NCI-H345 (cell line): ENCODE data around the gene CFTR.

Source experiments
- DNase-seq: peaks from one replicate; lab custom pipeline; 2025; lab: John Stamatoyannopoulos, UW

CFTR gene

GRCh38 chr7:117652943-117653680, 173.3 kb downstream of the CFTR start:
- no peak for DNase-seq

- DNase-seq, result no peak
Measured at GRCh38 chr7:117654780-117655179, 175.0 kb downstream of the CFTR start.

GRCh38 chr7:117656806-117657205, 177.0 kb downstream of the CFTR start:
- DNase-seq, result no peak

- DNase-seq, result no peak
Measured at GRCh38 chr7:117659531-117660011, 179.7 kb downstream of the CFTR start.

GRCh38 chr7:117661328-117661727, 181.5 kb downstream of the CFTR start:
- no peak for DNase-seq

GRCh38 chr7:117664047-117664446, 184.2 kb downstream of the CFTR start:
- no peak for DNase-seq

- no peak for DNase-seq
Measured at GRCh38 chr7:117665368-117665767, 185.5 kb downstream of the CFTR start.

GRCh38 chr7:117666031-117666430, 186.2 kb downstream of the CFTR start:
- DNase-seq, result no peak

- no peak for DNase-seq
Measured at GRCh38 chr7:117666689-117667088, 186.9 kb downstream of the CFTR start.

- no peak for DNase-seq
Measured at GRCh38 chr7:117667456-117667855, 187.6 kb downstream of the CFTR start.

- DNase-seq, result no peak
Measured at GRCh38 chr7:117669818-117670217, 190.0 kb downstream of the CFTR start.

- DNase-seq, result peak; percentile 38
Measured at GRCh38 chr7:117672453-117672852, 192.6 kb downstream of the CFTR start.

GRCh38 chr7:117673367-117673766, 193.5 kb downstream of the CFTR start:
- peak; percentile 90 for DNase-seq

- DNase-seq, result peak; percentile 67
Measured at GRCh38 chr7:117673839-117674238, 194.0 kb downstream of the CFTR start.

GRCh38 chr7:117674617-117675016, 194.8 kb downstream of the CFTR start:
- no peak for DNase-seq

GRCh38 chr7:117675497-117676435, 195.9 kb downstream of the CFTR start:
- no peak for DNase-seq

GRCh38 chr7:117679120-117679519, 199.3 kb downstream of the CFTR start:
- DNase-seq, result no peak

GRCh38 chr7:117682681-117683385, 203.0 kb downstream of the CFTR start:
- no peak for DNase-seq

GRCh38 chr7:117683430-117684175, 203.8 kb downstream of the CFTR start:
- DNase-seq, result no peak

- no peak for DNase-seq
Measured at GRCh38 chr7:117685795-117686194, 206.0 kb downstream of the CFTR start.

GRCh38 chr7:117686311-117686935, 206.6 kb downstream of the CFTR start:
- DNase-seq, result no peak
